Spleen (tissue), 11 donors: ENCODE results near the gene ATP2B2. TPM values are rescaled to one million over a fixed set of nuclear protein-coding genes. Genes with fewer than 3 reads are reported as not detected.

Source experiments
- DNase-seq: peaks from one replicate; pipeline ENCODE4 v3.0.0-alpha.2; 2020
- H3K27ac ChIP-seq, 8 donors: fragments of 200-600 bp; sonication (generic) in 7 of 8; 1 replicate in 4 of 8; 2 replicates in 4 of 8; pipeline versions ENCODE4 v1.5.0 to v1.8.0; 2016 to 2021; ENCODE audit warnings: inconsistent platforms in 4 of 8, mild to moderate bottlenecking in 4 of 8, moderate library complexity in 1 of 8
- H3K27me3 ChIP-seq, 7 donors: fragments of 200-600 bp; sonication (generic) in 6 of 7; replicated peaks in 1 of 7; 1 replicate in 4 of 7; 2 replicates in 3 of 7; pipeline versions ENCODE4 v1.5.0 to v1.8.0; 2016 to 2021; ENCODE audit warnings: inconsistent platforms in 3 of 7, mild to moderate bottlenecking in 1 of 7
- H3K36me3 ChIP-seq, 6 donors: fragments of 200-600 bp; sonication (generic) in 5 of 6; 1 replicate in 4 of 6; 2 replicates in 2 of 6; pipeline versions ENCODE4 v1.5.0 to v1.8.0; 2016 to 2021; ENCODE audit warnings: inconsistent platforms in 2 of 6
- H3K4me1 ChIP-seq, 6 donors: fragments of 200-600 bp; sonication (generic) in 5 of 6; 1 replicate in 3 of 6; 2 replicates in 3 of 6; pipeline versions ENCODE4 v1.5.0 to v1.8.0; 2016 to 2021; ENCODE audit warnings: inconsistent platforms in 3 of 6
- H3K4me3 ChIP-seq, 8 donors: fragments of 200-600 bp; sonication (generic) in 7 of 8; 1 replicate in 4 of 8; 2 replicates in 4 of 8; pipeline versions ENCODE4 v1.5.0 to v1.8.0; 2016 to 2021; ENCODE audit warnings: inconsistent platforms in 4 of 8, mild to moderate bottlenecking in 4 of 8, moderate library complexity in 2 of 8
- H3K9me3 ChIP-seq, 8 donors: fragments of 200-600 bp; sonication (generic) in 7 of 8; 1 replicate in 4 of 8; 2 replicates in 4 of 8; pipeline versions ENCODE4 v1.5.0 to v1.8.0; 2016 to 2021; ENCODE audit warnings: inconsistent platforms in 4 of 8
- POLR2A ChIP-seq, 3 donors: fragments of 450-650 bp; IDR thresholded peaks; one replicate each; pipeline ENCODE4 v1.5.1; 2017; ENCODE audit warnings: antibody characterized with exemption in 3 of 3, mild to moderate bottlenecking in 1 of 3
- POLR2AphosphoS5 ChIP-seq, 3 donors: sonication (generic); formaldehyde crosslinking; IDR thresholded peaks; one replicate each; pipeline ENCODE4 v1.5.1; 2017; ENCODE audit warnings: antibody characterized with exemption in 3 of 3
- WGBS, 5 donors: extraction: QIAGEN DNeasy Blood & Tissue Kit in 3 of 5; methylation state at CpG; one replicate each; pipeline versions ENCODE4 v1.1.5 to v1.1.7; 2013 to 2018; 5-methylcytosine and 5-hydroxymethylcytosine counted together
- intact Hi-C: fragments of 100-400 bp; cut with DNase I; formaldehyde crosslinking; loops from one replicate; pipeline ENCODE4 v1.15.0; 2023; ENCODE audit warnings: low total_unique reads
- polyA plus RNA-seq, 3 donors: library from polyadenylated mRNA; stranded (reverse); fragments of 200-250 nt; gene quantifications; one replicate each; pipeline ENCODE4 v1.2.1, GENCODE V29; 2013
- total RNA-seq, 7 donors: library from RNA; depleted of rRNA in 3 of 7; stranded (reverse); fragments of >200 nt in 3 of 7; fragmentation: NEBNext Ultra II Directional in 4 of 7; extraction: Animal tissue kit (Norgen Biotek cat#: 25700) in 4 of 7; gene quantifications; one replicate each; pipeline versions ENCODE4 v1.1.0 to v1.2.1, GENCODE V29; 2016 to 2021
- TF ChIP-seq, protein P1 (sequence below), 11 experiments: fragments of 200-600 bp in 7 of 11; fragments of 450-650 bp in 4 of 11; sonication (generic) in 4 of 11; IDR thresholded peaks in 8 of 11; conservative IDR thresholded peaks in 3 of 11; 1 replicate in 7 of 11; 2 replicates in 4 of 11; pipeline versions ENCODE4 v1.4.0 to v1.8.0; 2016 to 2021; ENCODE audit warnings: antibody characterized with exemption in 11 of 11, inconsistent platforms in 4 of 11, mild to moderate bottlenecking in 1 of 11
- donor health status: healthy with polysubstance abuse.
- donor health status: DM: no; HTN: no; CAD: no; lungs with moderate emphysema.
- donor health status: DM: no; HTN: no; CAD: no.
- donor health status: Bipolar disorder and iron deficiency.
- donor health status: healthy.
- donor health status: DM: no; HTN: no; CAD: no.
- donor health status: DM: yes; HTN: yes; CAD: no.

ATP2B2 gene
- total and polyA plus RNA-seq, 10 donors = 0.02 to 1.5 (median 0.24) TPM; not detected in 2

DNA sequence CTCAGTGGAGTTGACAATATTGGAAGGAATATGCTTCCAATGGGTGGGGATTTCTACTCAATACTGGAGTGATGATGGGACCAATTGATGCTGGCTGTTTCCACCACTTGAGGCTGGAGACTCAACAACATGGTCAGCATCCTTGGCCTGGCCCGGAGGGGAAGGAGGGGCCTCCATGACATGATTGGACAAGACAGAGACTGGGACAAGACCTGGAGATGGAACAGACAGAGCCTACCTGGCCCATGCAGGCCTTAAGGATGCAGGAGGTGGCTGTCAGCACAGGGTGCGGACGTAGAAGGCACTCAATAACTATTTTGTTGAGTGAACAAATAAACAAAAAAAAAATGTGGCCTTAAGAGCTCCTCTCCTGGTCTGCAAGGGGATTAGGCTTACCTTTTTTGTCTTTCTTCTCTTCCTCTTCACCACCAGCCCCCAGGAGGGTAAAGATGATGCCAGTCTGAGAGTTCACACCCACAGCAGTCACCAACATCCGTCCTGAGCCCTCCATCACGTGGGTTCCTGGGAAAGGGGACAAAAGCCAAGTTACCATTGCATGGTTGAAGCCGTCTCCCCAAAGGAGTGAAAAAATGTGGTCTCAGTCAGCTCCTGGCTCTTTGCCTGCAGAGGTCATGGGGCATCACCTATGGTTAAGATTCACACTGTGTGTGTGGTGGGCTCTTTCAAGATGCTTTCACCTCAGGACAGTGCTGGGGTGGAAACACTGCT is 117.3 kb downstream of the ATP2B2 start:
- intact Hi-C loops = no loop called here
- Histone ChIP-seq H3K27ac (peak overlapping the region in 2 of 8 donors; percentile 36 to 81), H3K27me3 (no peaks in the 10 kb centered on the region), H3K9me3 (peaks cover 0 to 42% (median 35%) of the 10 kb centered on the region in 8 donors), H3K4me3 (no peak overlapping the region), H3K36me3 (no peaks in the 10 kb centered on the region), H3K4me1 (peaks cover 0 to 31% (median 16%) of the 10 kb centered on the region in 6 donors)
- 61 to 67% (median 63%) methylated on average over 6 of the region's 6 CpGs for WGBS, 5 donors
- DNase-seq = peak; percentile 59
- TF ChIP-seq, protein P1, sequence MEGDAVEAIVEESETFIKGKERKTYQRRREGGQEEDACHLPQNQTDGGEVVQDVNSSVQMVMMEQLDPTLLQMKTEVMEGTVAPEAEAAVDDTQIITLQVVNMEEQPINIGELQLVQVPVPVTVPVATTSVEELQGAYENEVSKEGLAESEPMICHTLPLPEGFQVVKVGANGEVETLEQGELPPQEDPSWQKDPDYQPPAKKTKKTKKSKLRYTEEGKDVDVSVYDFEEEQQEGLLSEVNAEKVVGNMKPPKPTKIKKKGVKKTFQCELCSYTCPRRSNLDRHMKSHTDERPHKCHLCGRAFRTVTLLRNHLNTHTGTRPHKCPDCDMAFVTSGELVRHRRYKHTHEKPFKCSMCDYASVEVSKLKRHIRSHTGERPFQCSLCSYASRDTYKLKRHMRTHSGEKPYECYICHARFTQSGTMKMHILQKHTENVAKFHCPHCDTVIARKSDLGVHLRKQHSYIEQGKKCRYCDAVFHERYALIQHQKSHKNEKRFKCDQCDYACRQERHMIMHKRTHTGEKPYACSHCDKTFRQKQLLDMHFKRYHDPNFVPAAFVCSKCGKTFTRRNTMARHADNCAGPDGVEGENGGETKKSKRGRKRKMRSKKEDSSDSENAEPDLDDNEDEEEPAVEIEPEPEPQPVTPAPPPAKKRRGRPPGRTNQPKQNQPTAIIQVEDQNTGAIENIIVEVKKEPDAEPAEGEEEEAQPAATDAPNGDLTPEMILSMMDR (IDR thresholded peaks at IDR 0.05 in 8 of 11, conservative IDR thresholded peaks at IDR 0.05 in 3 of 11) = no peak
- TF ChIP-seq POLR2AphosphoS5 (IDR thresholded peaks at IDR 0.05) (no peak), POLR2A (IDR thresholded peaks at IDR 0.05) (no peak)

DNA sequence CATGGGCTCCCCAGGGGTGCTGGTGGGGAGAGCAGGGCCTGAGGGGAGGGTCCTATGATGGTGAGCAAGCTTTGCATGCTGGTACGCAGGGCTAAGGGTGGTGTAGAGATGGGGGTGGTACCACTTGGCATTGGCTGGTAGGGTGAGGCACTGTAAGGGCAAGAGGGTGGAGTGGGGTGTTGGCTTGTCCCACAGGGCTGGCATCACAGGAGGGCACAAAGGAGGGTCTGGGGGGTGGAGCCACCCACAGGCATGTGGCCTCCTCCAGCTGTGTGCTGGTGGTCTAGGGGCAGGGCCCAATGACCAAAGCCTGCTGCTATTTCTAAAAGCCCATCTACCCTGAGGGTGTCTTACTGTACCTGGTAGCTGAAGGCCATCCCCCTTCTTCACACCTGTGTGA is 119.3 kb downstream of the ATP2B2 start:
- WGBS, 5 donors = 89 to 100% (median 94%) methylated on average over 1 of the region's 1 CpG
- Histone ChIP-seq H3K27ac (no peak overlapping the region), H3K4me3 (no peak overlapping the region), H3K27me3 (no peaks in the 10 kb centered on the region), H3K9me3 (peaks cover 0 to 42% (median 35%) of the 10 kb centered on the region in 8 donors), H3K36me3 (no peaks in the 10 kb centered on the region), H3K4me1 (peaks cover 0 to 24% (median 14%) of the 10 kb centered on the region in 6 donors)
- peak; percentile 41 for DNase-seq
- TF ChIP-seq POLR2AphosphoS5 (IDR thresholded peaks at IDR 0.05) (no peak), POLR2A (IDR thresholded peaks at IDR 0.05) (no peak)
- TF ChIP-seq, protein P1 (IDR thresholded peaks at IDR 0.05 in 8 of 11, conservative IDR thresholded peaks at IDR 0.05 in 3 of 11) = no peak
- intact Hi-C loops = no loop called here

DNA sequence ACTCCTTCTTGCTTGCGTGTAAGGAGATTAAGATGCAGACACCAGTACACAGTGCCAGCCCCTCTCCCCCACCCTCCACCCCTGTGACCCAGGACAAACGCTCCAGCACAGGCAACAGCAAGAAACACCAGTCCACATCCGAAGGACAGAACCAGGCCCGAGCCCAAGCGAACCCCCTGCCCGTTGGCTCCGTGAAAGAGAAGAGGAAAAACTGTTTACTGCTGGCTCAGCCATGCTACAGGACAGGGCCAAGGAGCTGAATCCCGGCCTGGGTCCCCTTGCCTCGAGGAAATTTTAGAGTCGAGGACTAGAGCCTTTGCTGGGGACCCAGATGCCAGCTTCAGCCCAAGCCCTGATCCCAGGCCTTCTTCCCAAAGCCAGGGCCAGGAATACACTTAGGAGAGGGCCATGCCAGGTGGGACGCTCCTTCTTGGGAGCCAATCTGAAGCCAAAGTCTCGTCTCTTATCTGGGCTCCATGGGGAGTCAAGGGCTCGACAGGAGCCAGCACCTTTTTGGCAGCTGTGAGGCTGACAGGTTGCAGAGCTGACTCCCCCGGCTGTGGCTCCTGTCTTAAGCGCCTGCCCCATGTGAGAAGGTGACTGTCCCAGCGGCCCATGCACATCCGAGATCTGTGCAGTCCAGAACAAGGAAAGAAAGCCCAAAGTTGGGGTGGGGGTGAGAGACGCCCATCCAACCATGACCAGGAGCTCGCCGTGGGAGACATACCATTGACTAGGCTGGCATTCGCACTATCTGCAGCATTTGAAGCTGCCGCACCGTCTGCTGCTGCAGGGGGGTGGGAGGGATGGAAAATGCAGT is 120.6 kb downstream of the ATP2B2 start:
- Histone ChIP-seq H3K4me1 (peaks cover 0 to 11% (median 7%) of the 10 kb centered on the region in 6 donors), H3K9me3 (peaks cover 0 to 41% (median 35%) of the 10 kb centered on the region in 8 donors), H3K4me3 (no peak overlapping the region), H3K27ac (no peak overlapping the region), H3K36me3 (no peaks in the 10 kb centered on the region), H3K27me3 (no peaks in the 10 kb centered on the region)
- TF ChIP-seq POLR2A (IDR thresholded peaks at IDR 0.05) (no peak), POLR2AphosphoS5 (IDR thresholded peaks at IDR 0.05) (no peak)
- intact Hi-C loops = no loop called here
- DNase-seq = peak; percentile 46
- 76 to 85% (median 83%) methylated on average over 20 to 23 of the region's 23 CpGs for WGBS, 5 donors

DNA sequence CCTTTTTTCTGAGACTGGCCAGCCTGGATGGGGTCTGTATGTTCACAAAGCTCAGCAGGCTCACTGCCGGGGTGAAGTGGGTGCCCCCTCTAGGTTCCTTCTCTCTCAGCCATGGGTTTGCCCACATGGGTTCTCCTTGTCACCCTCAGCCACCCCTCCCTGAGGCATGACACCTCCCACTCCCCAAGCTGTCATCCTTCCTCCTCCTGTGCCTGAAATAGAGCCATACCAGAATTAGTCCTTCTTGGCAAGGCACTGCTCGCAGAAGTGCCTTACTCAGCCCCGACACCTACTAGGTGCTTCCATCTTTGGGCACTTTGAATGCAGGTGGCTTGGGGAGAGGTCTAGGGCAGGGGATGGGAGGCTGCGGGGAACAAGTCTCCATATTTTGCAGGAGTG is 121.5 kb downstream of the ATP2B2 start:
- no peak overlapping the region for H3K27ac ChIP-seq
- H3K27me3 ChIP-seq = no peaks in the 10 kb centered on the region
- intact Hi-C loops = no loop called here
- no peaks in the 10 kb centered on the region for H3K36me3 ChIP-seq
- peaks cover 0 to 32% (median 26%) of the 10 kb centered on the region in 8 donors for H3K9me3 ChIP-seq
- 88 to 95% (median 92%) methylated on average over 4 of the region's 4 CpGs for WGBS, 5 donors
- TF ChIP-seq POLR2A (IDR thresholded peaks at IDR 0.05) (no peak), POLR2AphosphoS5 (IDR thresholded peaks at IDR 0.05) (no peak)
- TF ChIP-seq, protein P1 (IDR thresholded peaks at IDR 0.05 in 8 of 11, conservative IDR thresholded peaks at IDR 0.05 in 3 of 11) = no peak
- peaks cover 0 to 2% (median under 1%) of the 10 kb centered on the region in 6 donors for H3K4me1 ChIP-seq
- H3K4me3 ChIP-seq = no peak overlapping the region
- peak; percentile 34 for DNase-seq
